ENCODE results near the gene CTPS2.
"Not testable (repeated sequence)": the region's sequence is repeated elsewhere in the genome, so short reads cannot be mapped to it uniquely, and the experiment has no call there.

Gene CTPS2

GRCh38 chrX:16712548-16713155 lies at the start of gene CTPS2:
CTPS2 (minus strand) TSS chrX:16712669; CDS start chrX:16702902, 9,767 bp downstream.
- H3K9me3 ChIP-seq (ENCODE audit: control insufficient read depth in 2 of 2, low read length in 2 of 2) = no peaks in the 10 kb centered on the region
- H3K4me1 ChIP-seq (ENCODE audit: control insufficient read depth in 2 of 2, insufficient read depth in 2 of 2, low read length in 2 of 2) = no peaks in the 10 kb centered on the region
- H3K27ac ChIP-seq (ENCODE audit: low read depth in 2 of 2, low read length in 2 of 2) = peak within 1 kb of the TSS; percentile 72 to 74
- H3K4me3 ChIP-seq (ENCODE audit: low read length in 2 of 2) = peak within 1 kb of the TSS; percentile 64 to 82
- H3K27me3 ChIP-seq (ENCODE audit: control insufficient read depth in 2 of 2, insufficient read depth in 2 of 2, low read length in 2 of 2) = peaks cover 7 to 17% of the 10 kb centered on the region in 2 donors
- no peaks in the 10 kb centered on the region for H3K36me3 ChIP-seq (ENCODE audit: control insufficient read depth in 2 of 2, insufficient read depth in 2 of 2, low read length in 2 of 2)
- peak within 1 kb of the TSS; percentile 68 to 84 for H3K9ac ChIP-seq (ENCODE audit: low read depth in 1 of 2, low read length in 2 of 2)

- H3K4me1 ChIP-seq (ENCODE audit: control insufficient read depth in 2 of 2, insufficient read depth in 2 of 2, low read length in 2 of 2) = not testable (repeated sequence)
- peaks cover 11 to 19% of the 10 kb centered on the region in 2 donors for H3K36me3 ChIP-seq (ENCODE audit: control insufficient read depth in 2 of 2, insufficient read depth in 2 of 2, low read length in 2 of 2)
Measured at GRCh38 chrX:16761500-16761899, 49.0 kb upstream of the CTPS2 start.

GRCh38 chrX:16756724-16757123 lies 44.3 kb upstream of the CTPS2 start:
- no peak overlapping the region for H3K9ac ChIP-seq (ENCODE audit: low read depth in 1 of 2, low read length in 2 of 2)
- no peaks in the 10 kb centered on the region for H3K4me1 ChIP-seq (ENCODE audit: control insufficient read depth in 2 of 2, insufficient read depth in 2 of 2, low read length in 2 of 2)
- peaks cover 19 to 39% of the 10 kb centered on the region in 2 donors for H3K36me3 ChIP-seq (ENCODE audit: control insufficient read depth in 2 of 2, insufficient read depth in 2 of 2, low read length in 2 of 2)
- H3K9me3 ChIP-seq (ENCODE audit: control insufficient read depth in 2 of 2, low read length in 2 of 2) = no peaks in the 10 kb centered on the region
- no peak overlapping the region for H3K27ac ChIP-seq (ENCODE audit: low read depth in 2 of 2, low read length in 2 of 2)
- no peak overlapping the region for H3K4me3 ChIP-seq (ENCODE audit: low read length in 2 of 2)
- H3K27me3 ChIP-seq (ENCODE audit: control insufficient read depth in 2 of 2, insufficient read depth in 2 of 2, low read length in 2 of 2) = no peaks in the 10 kb centered on the region

More at GRCh38 chrX:16761500-16761899, 49.0 kb upstream of the CTPS2 start:
- H3K4me3 ChIP-seq (ENCODE audit: low read length in 2 of 2); H3K27me3 ChIP-seq (ENCODE audit: control insufficient read depth in 2 of 2, insufficient read depth in 2 of 2, low read length in 2 of 2); H3K9me3 ChIP-seq (ENCODE audit: control insufficient read depth in 2 of 2, low read length in 2 of 2); H3K9ac ChIP-seq (ENCODE audit: low read depth in 1 of 2, low read length in 2 of 2); H3K27ac ChIP-seq (ENCODE audit: low read depth in 2 of 2, low read length in 2 of 2): not testable (repeated sequence)

GRCh38 chrX:16754019-16754418 lies 41.5 kb upstream of the CTPS2 start:
- Histone ChIP-seq H3K27me3 (ENCODE audit: control insufficient read depth in 2 of 2, insufficient read depth in 2 of 2, low read length in 2 of 2) (no peaks in the 10 kb centered on the region), H3K4me3 (ENCODE audit: low read length in 2 of 2) (no peak overlapping the region), H3K36me3 (ENCODE audit: control insufficient read depth in 2 of 2, insufficient read depth in 2 of 2, low read length in 2 of 2) (peaks cover 22 to 43% of the 10 kb centered on the region in 2 donors), H3K27ac (ENCODE audit: low read depth in 2 of 2, low read length in 2 of 2) (no peak overlapping the region), H3K4me1 (ENCODE audit: control insufficient read depth in 2 of 2, insufficient read depth in 2 of 2, low read length in 2 of 2) (no peaks in the 10 kb centered on the region), H3K9me3 (ENCODE audit: control insufficient read depth in 2 of 2, low read length in 2 of 2) (no peaks in the 10 kb centered on the region), H3K9ac (ENCODE audit: low read depth in 1 of 2, low read length in 2 of 2) (no peak overlapping the region)

GRCh38 chrX:16750136-16750535 lies 37.7 kb upstream of the CTPS2 start:
- H3K27ac ChIP-seq (ENCODE audit: low read depth in 2 of 2, low read length in 2 of 2) = no peak overlapping the region
- no peaks in the 10 kb centered on the region for H3K4me1 ChIP-seq (ENCODE audit: control insufficient read depth in 2 of 2, insufficient read depth in 2 of 2, low read length in 2 of 2)
- H3K9ac ChIP-seq (ENCODE audit: low read depth in 1 of 2, low read length in 2 of 2) = no peak overlapping the region
- H3K27me3 ChIP-seq (ENCODE audit: control insufficient read depth in 2 of 2, insufficient read depth in 2 of 2, low read length in 2 of 2) = no peaks in the 10 kb centered on the region
- H3K4me3 ChIP-seq (ENCODE audit: low read length in 2 of 2) = no peak overlapping the region
- H3K36me3 ChIP-seq (ENCODE audit: control insufficient read depth in 2 of 2, insufficient read depth in 2 of 2, low read length in 2 of 2) = peaks cover 22 to 33% of the 10 kb centered on the region in 2 donors
- H3K9me3 ChIP-seq (ENCODE audit: control insufficient read depth in 2 of 2, low read length in 2 of 2) = no peaks in the 10 kb centered on the region

- no peak overlapping the region for H3K27ac ChIP-seq (ENCODE audit: low read depth in 2 of 2, low read length in 2 of 2)
Measured at GRCh38 chrX:16748425-16748824, 36.0 kb upstream of the CTPS2 start.

GRCh38 chrX:16745659-16746058 lies 33.2 kb upstream of the CTPS2 start:
- Histone ChIP-seq H3K36me3 (ENCODE audit: control insufficient read depth in 2 of 2, insufficient read depth in 2 of 2, low read length in 2 of 2) (peaks cover 35 to 44% of the 10 kb centered on the region in 2 donors), H3K4me1 (ENCODE audit: control insufficient read depth in 2 of 2, insufficient read depth in 2 of 2, low read length in 2 of 2) (no peaks in the 10 kb centered on the region), H3K9me3 (ENCODE audit: control insufficient read depth in 2 of 2, low read length in 2 of 2) (no peaks in the 10 kb centered on the region), H3K9ac (ENCODE audit: low read depth in 1 of 2, low read length in 2 of 2) (no peak overlapping the region), H3K4me3 (ENCODE audit: low read length in 2 of 2) (no peak overlapping the region), H3K27me3 (ENCODE audit: control insufficient read depth in 2 of 2, insufficient read depth in 2 of 2, low read length in 2 of 2) (no peaks in the 10 kb centered on the region), H3K27ac (ENCODE audit: low read depth in 2 of 2, low read length in 2 of 2) (no peak overlapping the region)

More at GRCh38 chrX:16748425-16748824, 36.0 kb upstream of the CTPS2 start:
- Histone ChIP-seq H3K27me3 (ENCODE audit: control insufficient read depth in 2 of 2, insufficient read depth in 2 of 2, low read length in 2 of 2) (no peaks in the 10 kb centered on the region), H3K9ac (ENCODE audit: low read depth in 1 of 2, low read length in 2 of 2) (no peak overlapping the region), H3K4me1 (ENCODE audit: control insufficient read depth in 2 of 2, insufficient read depth in 2 of 2, low read length in 2 of 2) (no peaks in the 10 kb centered on the region), H3K4me3 (ENCODE audit: low read length in 2 of 2) (no peak overlapping the region), H3K9me3 (ENCODE audit: control insufficient read depth in 2 of 2, low read length in 2 of 2) (no peaks in the 10 kb centered on the region), H3K36me3 (ENCODE audit: control insufficient read depth in 2 of 2, insufficient read depth in 2 of 2, low read length in 2 of 2) (peaks cover 33 to 36% of the 10 kb centered on the region in 2 donors)

GRCh38 chrX:16745102-16745501 lies 32.6 kb upstream of the CTPS2 start:
- no peak overlapping the region for H3K9ac ChIP-seq (ENCODE audit: low read depth in 1 of 2, low read length in 2 of 2)
- H3K4me3 ChIP-seq (ENCODE audit: low read length in 2 of 2) = no peak overlapping the region
- H3K9me3 ChIP-seq (ENCODE audit: control insufficient read depth in 2 of 2, low read length in 2 of 2) = no peaks in the 10 kb centered on the region
- H3K27me3 ChIP-seq (ENCODE audit: control insufficient read depth in 2 of 2, insufficient read depth in 2 of 2, low read length in 2 of 2) = no peaks in the 10 kb centered on the region
- H3K36me3 ChIP-seq (ENCODE audit: control insufficient read depth in 2 of 2, insufficient read depth in 2 of 2, low read length in 2 of 2) = peaks cover 31 to 40% of the 10 kb centered on the region in 2 donors
- H3K4me1 ChIP-seq (ENCODE audit: control insufficient read depth in 2 of 2, insufficient read depth in 2 of 2, low read length in 2 of 2) = no peaks in the 10 kb centered on the region
- H3K27ac ChIP-seq (ENCODE audit: low read depth in 2 of 2, low read length in 2 of 2) = no peak overlapping the region

- H3K4me3 ChIP-seq (ENCODE audit: low read length in 2 of 2) = no peak overlapping the region
- no peaks in the 10 kb centered on the region for H3K9me3 ChIP-seq (ENCODE audit: control insufficient read depth in 2 of 2, low read length in 2 of 2)
- no peaks in the 10 kb centered on the region for H3K27me3 ChIP-seq (ENCODE audit: control insufficient read depth in 2 of 2, insufficient read depth in 2 of 2, low read length in 2 of 2)
- H3K27ac ChIP-seq (ENCODE audit: low read depth in 2 of 2, low read length in 2 of 2) = no peak overlapping the region
- H3K9ac ChIP-seq (ENCODE audit: low read depth in 1 of 2, low read length in 2 of 2) = no peak overlapping the region
- H3K4me1 ChIP-seq (ENCODE audit: control insufficient read depth in 2 of 2, insufficient read depth in 2 of 2, low read length in 2 of 2) = no peaks in the 10 kb centered on the region
- H3K36me3 ChIP-seq (ENCODE audit: control insufficient read depth in 2 of 2, insufficient read depth in 2 of 2, low read length in 2 of 2) = peaks cover 28 to 41% of the 10 kb centered on the region in 2 donors
Measured at GRCh38 chrX:16743604-16744325, 31.3 kb upstream of the CTPS2 start.

GRCh38 chrX:16739574-16739973 lies 27.1 kb upstream of the CTPS2 start:
- Histone ChIP-seq H3K27ac (ENCODE audit: low read depth in 2 of 2, low read length in 2 of 2) (no peak overlapping the region), H3K4me1 (ENCODE audit: control insufficient read depth in 2 of 2, insufficient read depth in 2 of 2, low read length in 2 of 2) (no peaks in the 10 kb centered on the region), H3K9ac (ENCODE audit: low read depth in 1 of 2, low read length in 2 of 2) (no peak overlapping the region), H3K4me3 (ENCODE audit: low read length in 2 of 2) (no peak overlapping the region), H3K36me3 (ENCODE audit: control insufficient read depth in 2 of 2, insufficient read depth in 2 of 2, low read length in 2 of 2) (peaks cover 33 to 48% of the 10 kb centered on the region in 2 donors), H3K9me3 (ENCODE audit: control insufficient read depth in 2 of 2, low read length in 2 of 2) (no peaks in the 10 kb centered on the region), H3K27me3 (ENCODE audit: control insufficient read depth in 2 of 2, insufficient read depth in 2 of 2, low read length in 2 of 2) (no peaks in the 10 kb centered on the region)
